DOHH2 (cell line): ENCODE measurements around the gene ITGB7.

ENCODE experiments used
- H3F3A ChIP-seq: fragments of 200-600 bp; sonication (generic), shearing (Covaris generic); 2 replicates; pipeline ENCODE4 v1.6.0; 2016; ENCODE audit warnings: antibody characterized with exemption, mild to moderate bottlenecking; ENCODE audit not compliant: control insufficient read depth, insufficient read depth
- H3K27ac ChIP-seq: fragments of 200-600 bp; sonication (generic); 2 replicates; pipeline ENCODE4 v1.5.1; 2014; ENCODE audit warnings: low read depth, mild to moderate bottlenecking, low read length, moderate library complexity
- H3K27me3 ChIP-seq: fragments of 200-600 bp; sonication (generic); 2 replicates; pipeline ENCODE4 v1.6.1; 2014; ENCODE audit warnings: mild to moderate bottlenecking, low read length, mixed read lengths; ENCODE audit not compliant: control insufficient read depth
- H3K36me3 ChIP-seq: fragments of 200-600 bp; sonication (generic); 2 replicates; pipeline ENCODE4 v1.6.1; 2014; ENCODE audit warnings: mild to moderate bottlenecking, low read length, moderate library complexity, mixed read lengths; ENCODE audit not compliant: control insufficient read depth
- H3K4me1 ChIP-seq: fragments of 200-600 bp; sonication (generic); 2 replicates; pipeline ENCODE4 v1.6.1; 2014; ENCODE audit warnings: mild to moderate bottlenecking, low read length, mixed read lengths; ENCODE audit not compliant: control insufficient read depth
- H3K4me2 ChIP-seq: fragments of 200-600 bp; sonication (generic); 2 replicates; pipeline ENCODE4 v1.6.0; 2014; ENCODE audit warnings: mild to moderate bottlenecking, low read length, moderate library complexity
- H3K4me3 ChIP-seq: fragments of 200-600 bp; sonication (generic); 2 replicates; pipeline ENCODE4 v1.5.1; 2014; ENCODE audit warnings: mild to moderate bottlenecking, low read length, mixed read lengths
- H3K79me2 ChIP-seq: fragments of 200-600 bp; sonication (generic); 2 replicates; pipeline ENCODE4 v1.6.1; 2014; ENCODE audit warnings: mild to moderate bottlenecking, low read length, mixed read lengths; ENCODE audit not compliant: control insufficient read depth
- H3K9me2 ChIP-seq: fragments of 200-600 bp; sonication (generic); replicated peaks from 2 replicates; pipeline ENCODE4 v1.6.1; 2014; ENCODE audit warnings: mild to moderate bottlenecking, low read length, mixed read lengths; ENCODE audit not compliant: control insufficient read depth
- H3K9me3 ChIP-seq: fragments of 200-600 bp; sonication (generic); 2 replicates; pipeline ENCODE4 v1.6.1; 2014; ENCODE audit warnings: antibody characterized with exemption, low read length, mixed read lengths; ENCODE audit not compliant: control insufficient read depth, insufficient read depth
- H4K20me1 ChIP-seq: fragments of 200-600 bp; sonication (generic); 2 replicates; pipeline ENCODE4 v1.6.0; 2014; ENCODE audit warnings: low read depth, mild to moderate bottlenecking, antibody characterized with exemption, low read length, moderate library complexity; ENCODE audit not compliant: control insufficient read depth, insufficient read depth
- EZH2phosphoT487 ChIP-seq: fragments of 200-600 bp; sonication (generic); IDR thresholded peaks from 2 replicates; pipeline ENCODE4 v1.6.1; 2017; ENCODE audit warnings: borderline replicate concordance, mild to moderate bottlenecking, antibody characterized with exemption, low read length, moderate library complexity, mixed read lengths
- TF ChIP-seq, protein P1 (sequence below): fragments of 200-600 bp; sonication (generic); IDR thresholded peaks from one replicate; pipeline ENCODE4 v1.5.1; 2014; ENCODE audit warnings: antibody characterized with exemption, mild to moderate bottlenecking, low read depth, low read length; ENCODE audit not compliant: poor library complexity, severe bottlenecking

Gene ITGB7

GRCh38 chr12:53222806-53223261 is 15.8 kb upstream of the ITGB7 start:
- no peak overlapping the region for H3K27ac ChIP-seq
- H3K36me3 ChIP-seq = no peaks in the 10 kb centered on the region
- H3K4me1 ChIP-seq = peaks cover 38% of the 10 kb centered on the region
- no peaks in the 10 kb centered on the region for H4K20me1 ChIP-seq
- no peak overlapping the region for H3K4me2 ChIP-seq
- no peaks in the 10 kb centered on the region for H3K79me2 ChIP-seq
- H3F3A ChIP-seq = peaks cover 8% of the 10 kb centered on the region
- no peaks in the 10 kb centered on the region for H3K9me3 ChIP-seq
- H3K9me2 ChIP-seq = no peaks in the 10 kb centered on the region
- peaks cover 20% of the 10 kb centered on the region for H3K27me3 ChIP-seq
- no peak overlapping the region for H3K4me3 ChIP-seq
- no peak for TF ChIP-seq EZH2phosphoT487
- TF ChIP-seq, protein P1, sequence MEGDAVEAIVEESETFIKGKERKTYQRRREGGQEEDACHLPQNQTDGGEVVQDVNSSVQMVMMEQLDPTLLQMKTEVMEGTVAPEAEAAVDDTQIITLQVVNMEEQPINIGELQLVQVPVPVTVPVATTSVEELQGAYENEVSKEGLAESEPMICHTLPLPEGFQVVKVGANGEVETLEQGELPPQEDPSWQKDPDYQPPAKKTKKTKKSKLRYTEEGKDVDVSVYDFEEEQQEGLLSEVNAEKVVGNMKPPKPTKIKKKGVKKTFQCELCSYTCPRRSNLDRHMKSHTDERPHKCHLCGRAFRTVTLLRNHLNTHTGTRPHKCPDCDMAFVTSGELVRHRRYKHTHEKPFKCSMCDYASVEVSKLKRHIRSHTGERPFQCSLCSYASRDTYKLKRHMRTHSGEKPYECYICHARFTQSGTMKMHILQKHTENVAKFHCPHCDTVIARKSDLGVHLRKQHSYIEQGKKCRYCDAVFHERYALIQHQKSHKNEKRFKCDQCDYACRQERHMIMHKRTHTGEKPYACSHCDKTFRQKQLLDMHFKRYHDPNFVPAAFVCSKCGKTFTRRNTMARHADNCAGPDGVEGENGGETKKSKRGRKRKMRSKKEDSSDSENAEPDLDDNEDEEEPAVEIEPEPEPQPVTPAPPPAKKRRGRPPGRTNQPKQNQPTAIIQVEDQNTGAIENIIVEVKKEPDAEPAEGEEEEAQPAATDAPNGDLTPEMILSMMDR = no peak

DNA sequence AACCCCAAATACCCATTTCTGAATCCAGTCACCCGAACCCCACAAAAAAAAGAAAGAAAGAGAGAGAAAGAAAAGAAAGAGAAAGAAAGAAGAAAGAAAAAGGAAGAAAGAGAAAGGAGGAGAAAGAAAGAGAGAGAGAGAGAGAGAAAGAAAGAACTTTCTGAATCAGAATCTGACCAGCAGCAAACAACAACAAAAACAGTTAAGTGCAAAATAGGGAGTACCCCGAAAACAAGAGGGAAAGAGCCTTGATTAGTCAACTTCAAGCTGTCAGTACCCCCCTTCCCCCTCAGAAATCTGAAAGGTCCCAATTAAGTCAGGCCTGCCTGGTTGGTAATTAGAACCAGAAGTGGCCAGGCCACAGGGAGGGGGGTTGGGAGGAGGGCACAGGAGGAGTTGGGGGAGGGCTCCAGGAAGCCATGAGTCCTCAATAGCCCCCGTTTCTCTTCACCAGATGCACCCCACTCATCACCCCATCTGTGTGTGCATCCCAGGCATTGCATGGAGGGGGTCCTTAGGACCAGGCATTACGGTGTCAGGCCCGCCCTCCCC is 15.2 kb upstream of the ITGB7 start:
- H3K4me1 ChIP-seq = peaks cover 38% of the 10 kb centered on the region
- peaks cover 8% of the 10 kb centered on the region for H3F3A ChIP-seq
- TF ChIP-seq EZH2phosphoT487 = no peak
- TF ChIP-seq, protein P1 = no peak
- H3K4me3 ChIP-seq = peak overlapping the region; percentile 87
- H3K4me2 ChIP-seq = peak overlapping the region; percentile 100
- no peaks in the 10 kb centered on the region for H3K79me2 ChIP-seq
- H3K9me2 ChIP-seq = no peaks in the 10 kb centered on the region
- no peaks in the 10 kb centered on the region for H3K36me3 ChIP-seq
- H4K20me1 ChIP-seq = no peaks in the 10 kb centered on the region
- peak overlapping the region; percentile 30; the same call in 1 of the 2 replicates for H3K27ac ChIP-seq
- H3K27me3 ChIP-seq = peaks cover 20% of the 10 kb centered on the region
- H3K9me3 ChIP-seq = no peaks in the 10 kb centered on the region

DNA sequence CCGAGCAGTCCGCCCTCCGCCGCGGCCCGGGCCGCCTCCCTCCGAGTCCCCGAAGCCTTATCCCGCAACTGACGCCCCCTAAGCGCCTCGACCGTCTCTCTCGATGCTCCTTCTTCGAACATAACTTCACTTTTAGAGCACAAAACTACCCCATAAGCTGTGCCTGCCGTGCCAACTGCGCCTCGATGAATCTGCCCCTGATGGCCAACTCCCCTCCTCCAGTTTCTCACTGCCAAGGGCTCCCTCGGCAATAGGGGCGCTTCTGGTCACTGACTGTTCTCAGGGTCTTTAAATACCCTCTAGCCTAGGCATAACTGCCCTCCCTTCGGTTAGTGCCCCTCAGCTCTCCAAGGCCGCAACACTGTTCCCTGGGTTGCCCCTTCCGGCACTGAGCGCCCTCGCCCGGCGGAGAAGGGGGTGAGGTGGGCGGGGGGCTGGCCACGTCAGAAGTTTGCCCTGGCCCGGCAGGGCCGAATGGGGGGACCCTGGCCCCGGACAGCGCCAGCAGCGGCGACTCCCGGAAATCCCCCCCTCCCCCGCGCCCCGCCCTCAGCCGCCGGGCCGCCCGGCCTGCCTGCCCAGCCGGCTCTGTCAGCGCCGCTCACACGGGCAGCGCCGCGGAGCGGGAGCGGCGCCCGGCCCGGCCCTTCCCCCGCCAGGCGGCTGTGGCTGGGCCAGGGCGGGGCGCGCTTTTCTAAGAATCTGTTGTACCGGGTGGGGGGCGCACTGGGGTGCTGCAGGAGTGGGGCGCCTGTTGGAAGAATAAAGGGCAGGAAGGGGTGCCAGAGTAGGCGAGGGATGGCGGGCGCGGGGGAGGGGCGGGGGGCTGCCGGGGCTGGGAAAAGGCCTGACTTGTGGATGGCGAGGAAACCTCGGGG is 14.4 kb upstream of the ITGB7 start:
- Histone ChIP-seq H3K36me3 (no peaks in the 10 kb centered on the region), H3K9me3 (no peaks in the 10 kb centered on the region), H3K27me3 (peaks cover 20% of the 10 kb centered on the region), H3K9me2 (no peaks in the 10 kb centered on the region), H3K4me1 (peaks cover 43% of the 10 kb centered on the region), H3K27ac (peak overlapping the region; percentile 92), H4K20me1 (no peaks in the 10 kb centered on the region), H3K4me2 (peak overlapping the region; percentile 100), H3F3A (peaks cover 8% of the 10 kb centered on the region), H3K4me3 (peak overlapping the region; percentile 87), H3K79me2 (no peaks in the 10 kb centered on the region)
- TF ChIP-seq EZH2phosphoT487 = no peak
- TF ChIP-seq, protein P1 = peak; percentile 65
